ENCODE data around the gene ORAI1. TPM values are rescaled to one million over a fixed set of nuclear protein-coding genes. Genes with fewer than 3 reads are reported as not detected.

ORAI1 gene
- total RNA-seq, result 1 to 10 TPM; 4.7 to 6.6 TPM

- H3K4me1 ChIP-seq (ENCODE audit: control insufficient read depth in 1 of 2, low read depth in 2 of 2), result peaks cover 7 to 25% of the 10 kb centered on the region in 2 donors
- peak; percentile 84 for ATAC-seq (ENCODE audit: insufficient number of reproducible peaks, low FRiP score, low read depth)
Observed at GRCh38 chr12:121626087-121626852, at the start of gene ORAI1. ORAI1 (plus strand) TSS chr12:121626530.

GRCh38 chr12:121576851-121577391 is 49.4 kb upstream of the ORAI1 start:
- H3K27me3 ChIP-seq (replicated peaks; ENCODE audit: insufficient read depth), result no peaks in the 10 kb centered on the region
- H3K9me3 ChIP-seq, result no peaks in the 10 kb centered on the region
- H3K4me3 ChIP-seq, result peak overlapping the region; percentile 37
- DNase-seq (ENCODE audit: low spot score) (no peak), ATAC-seq (ENCODE audit: insufficient number of reproducible peaks, low FRiP score, low read depth) (no peak)
- peak overlapping the region; percentile 61 to 66 for H3K27ac ChIP-seq
- peaks cover 8% of the 10 kb centered on the region for H3K36me3 ChIP-seq
- no peak for TF ChIP-seq CTCF (IDR thresholded peaks at IDR 0.05)
- H3K4me1 ChIP-seq (ENCODE audit: control insufficient read depth in 1 of 2, low read depth in 2 of 2), result peaks cover 22 to 47% of the 10 kb centered on the region in 2 donors

More at GRCh38 chr12:121626087-121626852, at the start of gene ORAI1:
- no peak for TF ChIP-seq CTCF (IDR thresholded peaks at IDR 0.05)
- Histone ChIP-seq H3K9me3 (no peaks in the 10 kb centered on the region), H3K27me3 (replicated peaks; ENCODE audit: insufficient read depth) (no peaks in the 10 kb centered on the region), H3K36me3 (no peaks in the 10 kb centered on the region), H3K27ac (peak within 1 kb of the TSS; percentile 84 to 93), H3K4me3 (peak within 1 kb of the TSS; percentile 76)
- DNase-seq (ENCODE audit: low spot score), result peak; percentile 81

GRCh38 chr12:121577443-121578180 is 48.7 kb upstream of the ORAI1 start:
- no peak for TF ChIP-seq CTCF (IDR thresholded peaks at IDR 0.05)
- peaks cover 27 to 54% of the 10 kb centered on the region in 2 donors for H3K4me1 ChIP-seq (ENCODE audit: control insufficient read depth in 1 of 2, low read depth in 2 of 2)
- no peak overlapping the region for H3K4me3 ChIP-seq
- H3K9me3 ChIP-seq, result no peaks in the 10 kb centered on the region
- H3K27me3 ChIP-seq (replicated peaks; ENCODE audit: insufficient read depth), result no peaks in the 10 kb centered on the region
- peak overlapping the region; percentile 61 to 66 for H3K27ac ChIP-seq
- no peak for ATAC-seq (ENCODE audit: insufficient number of reproducible peaks, low FRiP score, low read depth)
- DNase-seq (ENCODE audit: low spot score), result no peak
- peaks cover 8% of the 10 kb centered on the region for H3K36me3 ChIP-seq

GRCh38 chr12:121578230-121579189 is 47.8 kb upstream of the ORAI1 start:
- peak overlapping the region; percentile 84 for H3K4me3 ChIP-seq
- no peaks in the 10 kb centered on the region for H3K27me3 ChIP-seq (replicated peaks; ENCODE audit: insufficient read depth)
- DNase-seq (ENCODE audit: low spot score), result no peak
- H3K27ac ChIP-seq, result peak overlapping the region; percentile 61 to 66
- peaks cover 31 to 58% of the 10 kb centered on the region in 2 donors for H3K4me1 ChIP-seq (ENCODE audit: control insufficient read depth in 1 of 2, low read depth in 2 of 2)
- H3K36me3 ChIP-seq, result peaks cover 8% of the 10 kb centered on the region
- ATAC-seq (ENCODE audit: insufficient number of reproducible peaks, low FRiP score, low read depth), result no peak
- H3K9me3 ChIP-seq, result no peaks in the 10 kb centered on the region
- no peak for TF ChIP-seq CTCF (IDR thresholded peaks at IDR 0.05)

All from thoracic aorta (tissue), 2 donors.